ENCODE results near the gene CALCOCO1.

The CALCOCO1 gene

DNA sequence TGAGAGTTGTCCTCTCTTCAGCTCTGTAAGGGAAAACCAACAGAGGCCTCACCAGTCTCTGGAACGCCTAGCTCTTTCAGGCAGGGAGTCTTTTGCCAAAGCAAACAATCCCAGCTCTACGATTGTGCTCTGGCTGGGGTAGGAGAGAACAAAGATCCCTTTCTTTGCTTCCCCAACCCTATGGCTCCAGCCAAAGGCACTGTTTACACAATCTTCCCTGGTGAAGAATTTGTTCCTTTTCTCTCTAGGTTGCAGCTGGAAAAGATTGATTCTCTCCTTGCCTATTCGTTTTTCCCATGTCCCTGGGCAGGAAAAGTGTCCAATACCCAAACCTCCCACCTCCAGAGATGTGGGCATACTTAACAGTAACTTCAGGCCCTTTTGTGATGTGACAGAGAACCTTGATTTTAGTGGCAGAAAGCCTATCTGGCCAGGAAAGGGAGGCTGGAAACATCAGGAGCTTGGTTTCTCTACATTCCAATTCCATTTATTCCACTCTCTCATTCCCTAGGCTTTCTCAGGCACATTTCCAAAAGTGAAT is 68.2 kb downstream of the CALCOCO1 start:
- no peak overlapping the region for H3K4me3 ChIP-seq (ENCODE audit: low read depth, low read length)
- TF ChIP-seq, protein P1, sequence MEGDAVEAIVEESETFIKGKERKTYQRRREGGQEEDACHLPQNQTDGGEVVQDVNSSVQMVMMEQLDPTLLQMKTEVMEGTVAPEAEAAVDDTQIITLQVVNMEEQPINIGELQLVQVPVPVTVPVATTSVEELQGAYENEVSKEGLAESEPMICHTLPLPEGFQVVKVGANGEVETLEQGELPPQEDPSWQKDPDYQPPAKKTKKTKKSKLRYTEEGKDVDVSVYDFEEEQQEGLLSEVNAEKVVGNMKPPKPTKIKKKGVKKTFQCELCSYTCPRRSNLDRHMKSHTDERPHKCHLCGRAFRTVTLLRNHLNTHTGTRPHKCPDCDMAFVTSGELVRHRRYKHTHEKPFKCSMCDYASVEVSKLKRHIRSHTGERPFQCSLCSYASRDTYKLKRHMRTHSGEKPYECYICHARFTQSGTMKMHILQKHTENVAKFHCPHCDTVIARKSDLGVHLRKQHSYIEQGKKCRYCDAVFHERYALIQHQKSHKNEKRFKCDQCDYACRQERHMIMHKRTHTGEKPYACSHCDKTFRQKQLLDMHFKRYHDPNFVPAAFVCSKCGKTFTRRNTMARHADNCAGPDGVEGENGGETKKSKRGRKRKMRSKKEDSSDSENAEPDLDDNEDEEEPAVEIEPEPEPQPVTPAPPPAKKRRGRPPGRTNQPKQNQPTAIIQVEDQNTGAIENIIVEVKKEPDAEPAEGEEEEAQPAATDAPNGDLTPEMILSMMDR (IDR thresholded peaks at IDR 0.05; ENCODE audit: control insufficient read depth, extremely low read depth, insufficient read depth), result no peak
- DNase-seq (ENCODE audit: low read depth), result peak; percentile 94
